WI38 (cell line): ENCODE data around the gene TSSK2.

Experiments
- H3K4me3 ChIP-seq: 2 replicates; pipeline ENCODE4 v1.5.1; 2011; ENCODE audit warnings: low read depth, mild to moderate bottlenecking, control low read depth, low read length
- CTCF ChIP-seq: IDR thresholded peaks from 2 replicates; pipeline ENCODE4 v1.5.1; 2012; ENCODE audit warnings: low read depth, mild to moderate bottlenecking, control low read depth, low read length

Gene TSSK2

GRCh38 chr22:19125474-19126308 is 5.4 kb upstream of the TSSK2 start:
- no peak for TF ChIP-seq CTCF

GRCh38 chr22:19126309-19127273 is 4.5 kb upstream of the TSSK2 start:
- no peak for TF ChIP-seq CTCF
- H3K4me3 ChIP-seq: no peak overlapping the region

More at GRCh38 chr22:19125474-19126308, 5.4 kb upstream of the TSSK2 start:
- H3K4me3 ChIP-seq: no peak overlapping the region

- H3K4me3 ChIP-seq: no peak overlapping the region
- no peak for TF ChIP-seq CTCF
Observed at GRCh38 chr22:19127329-19128008, 3.6 kb upstream of the TSSK2 start.

GRCh38 chr22:19128009-19128401 is 3.1 kb upstream of the TSSK2 start:
- no peak overlapping the region for H3K4me3 ChIP-seq
- TF ChIP-seq CTCF: no peak

- H3K4me3 ChIP-seq: no peak overlapping the region
- TF ChIP-seq CTCF: no peak
Observed at GRCh38 chr22:19128946-19129727, 2.0 kb upstream of the TSSK2 start.

GRCh38 chr22:19129871-19130270 is 1.2 kb upstream of the TSSK2 start:
- no peak overlapping the region for H3K4me3 ChIP-seq
- no peak for TF ChIP-seq CTCF
